ENCODE results near the gene GLRA2.

Gene GLRA2

DNA sequence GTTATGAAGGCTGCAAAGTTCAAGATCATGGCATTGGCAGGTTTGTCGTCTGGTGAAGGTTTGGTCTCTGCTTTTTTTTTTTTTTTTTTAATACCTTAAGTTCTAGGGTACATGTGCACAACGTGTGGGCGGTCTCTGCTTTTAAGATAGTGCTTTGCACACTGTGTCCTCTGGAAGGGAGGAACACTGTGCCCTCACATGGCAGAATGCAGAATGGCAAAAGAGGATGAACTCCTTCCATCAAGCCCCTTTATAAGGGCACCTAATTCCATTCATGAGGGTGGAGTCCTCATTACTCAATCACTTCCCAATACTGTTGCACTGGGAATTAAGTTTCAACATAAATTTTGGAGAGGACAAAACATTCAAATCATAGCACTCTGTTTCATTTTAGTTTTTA is 101.4 kb downstream of the GLRA2 start:
- Histone ChIP-seq H3K36me3 (ENCODE audit: insufficient read depth, low read length) (no peaks in the 10 kb centered on the region), H4K20me1 (ENCODE audit: insufficient read depth, low read length) (no peaks in the 10 kb centered on the region), H2AFZ (ENCODE audit: low read depth, low read length) (no peak overlapping the region), H3K9me3 (ENCODE audit: insufficient read depth, low read length, severe bottlenecking) (no peaks in the 10 kb centered on the region), H3K27ac (ENCODE audit: low read length) (no peak overlapping the region), H3K4me3 (ENCODE audit: low read depth in 1 of 2, low read length in 2 of 2) (no peak overlapping the region), H3K79me2 (ENCODE audit: insufficient read depth, low read length) (no peaks in the 10 kb centered on the region), H3K27me3 (ENCODE audit: insufficient read depth, low read length, poor library complexity) (no peaks in the 10 kb centered on the region), H3K9ac (ENCODE audit: low read depth, low read length) (no peak overlapping the region), H3K4me1 (ENCODE audit: insufficient read depth, low read length) (no peaks in the 10 kb centered on the region), H3K4me2 (ENCODE audit: insufficient read depth, low read length) (no peak overlapping the region)
- TF ChIP-seq, protein P1, sequence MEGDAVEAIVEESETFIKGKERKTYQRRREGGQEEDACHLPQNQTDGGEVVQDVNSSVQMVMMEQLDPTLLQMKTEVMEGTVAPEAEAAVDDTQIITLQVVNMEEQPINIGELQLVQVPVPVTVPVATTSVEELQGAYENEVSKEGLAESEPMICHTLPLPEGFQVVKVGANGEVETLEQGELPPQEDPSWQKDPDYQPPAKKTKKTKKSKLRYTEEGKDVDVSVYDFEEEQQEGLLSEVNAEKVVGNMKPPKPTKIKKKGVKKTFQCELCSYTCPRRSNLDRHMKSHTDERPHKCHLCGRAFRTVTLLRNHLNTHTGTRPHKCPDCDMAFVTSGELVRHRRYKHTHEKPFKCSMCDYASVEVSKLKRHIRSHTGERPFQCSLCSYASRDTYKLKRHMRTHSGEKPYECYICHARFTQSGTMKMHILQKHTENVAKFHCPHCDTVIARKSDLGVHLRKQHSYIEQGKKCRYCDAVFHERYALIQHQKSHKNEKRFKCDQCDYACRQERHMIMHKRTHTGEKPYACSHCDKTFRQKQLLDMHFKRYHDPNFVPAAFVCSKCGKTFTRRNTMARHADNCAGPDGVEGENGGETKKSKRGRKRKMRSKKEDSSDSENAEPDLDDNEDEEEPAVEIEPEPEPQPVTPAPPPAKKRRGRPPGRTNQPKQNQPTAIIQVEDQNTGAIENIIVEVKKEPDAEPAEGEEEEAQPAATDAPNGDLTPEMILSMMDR (IDR thresholded peaks at IDR 0.05; ENCODE audit: borderline replicate concordance, extremely low read depth, low read length, poor library complexity, severe bottlenecking): peak; percentile 17
- TF ChIP-seq EZH2 (IDR thresholded peaks at IDR 0.05; ENCODE audit: borderline replicate concordance, low read depth, low read length, severe bottlenecking): no peak
- DNase-seq: no peak
- ATAC-seq (ENCODE audit: insufficient read depth, low read depth): no peak

DNA sequence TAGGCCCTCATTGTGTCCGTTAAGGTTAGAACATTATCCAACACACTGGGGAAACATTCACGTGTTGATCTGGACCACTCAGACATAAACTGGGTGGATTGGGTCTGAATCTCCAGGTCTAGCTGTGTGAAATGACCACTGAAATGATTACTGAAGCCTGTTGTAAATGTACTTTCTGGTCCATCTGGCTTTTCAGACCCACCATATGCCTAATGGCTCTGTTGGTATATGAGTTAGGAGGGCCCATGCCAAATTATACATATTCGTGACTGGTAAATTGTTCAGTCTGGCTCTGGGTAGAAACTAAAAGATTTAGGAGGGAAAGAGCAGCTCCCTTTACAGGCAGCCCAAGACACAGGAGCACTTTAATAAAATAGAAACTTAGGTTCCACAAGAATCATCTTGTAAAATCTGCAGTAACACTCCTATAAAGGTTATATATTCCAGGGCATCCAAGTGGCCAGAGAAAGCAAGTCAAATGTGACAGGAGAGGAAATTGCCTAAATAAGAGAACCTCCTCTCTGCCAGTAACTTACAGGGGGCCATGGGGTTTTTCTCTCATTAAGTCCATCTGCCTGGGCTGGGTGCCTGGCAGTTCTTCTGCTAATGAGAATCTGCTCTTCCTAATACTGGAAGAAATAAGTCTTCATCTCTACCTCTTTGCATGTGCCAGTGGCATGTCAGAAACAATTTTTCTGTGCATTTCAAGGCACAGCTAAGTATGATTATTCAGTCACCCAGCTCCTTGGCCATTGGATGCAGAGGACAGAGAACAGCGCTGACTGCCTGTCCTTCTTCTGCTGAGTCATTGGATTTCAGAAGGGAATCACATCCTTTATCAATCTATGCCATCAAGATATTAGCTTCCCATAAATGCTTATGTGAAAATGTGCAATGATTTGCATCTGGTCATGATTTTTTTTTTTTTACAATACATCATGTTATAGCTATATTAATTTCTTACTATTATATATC is 112.6 kb downstream of the GLRA2 start:
- Histone ChIP-seq H3K4me3 (ENCODE audit: low read depth in 1 of 2, low read length in 2 of 2) (no peak overlapping the region), H2AFZ (ENCODE audit: low read depth, low read length) (no peak overlapping the region), H3K36me3 (ENCODE audit: insufficient read depth, low read length) (no peaks in the 10 kb centered on the region), H3K9me3 (ENCODE audit: insufficient read depth, low read length, severe bottlenecking) (no peaks in the 10 kb centered on the region), H3K27me3 (ENCODE audit: insufficient read depth, low read length, poor library complexity) (no peaks in the 10 kb centered on the region), H3K9ac (ENCODE audit: low read depth, low read length) (no peak overlapping the region), H3K4me2 (ENCODE audit: insufficient read depth, low read length) (no peak overlapping the region), H3K79me2 (ENCODE audit: insufficient read depth, low read length) (no peaks in the 10 kb centered on the region), H4K20me1 (ENCODE audit: insufficient read depth, low read length) (no peaks in the 10 kb centered on the region), H3K27ac (ENCODE audit: low read length) (no peak overlapping the region), H3K4me1 (ENCODE audit: insufficient read depth, low read length) (no peaks in the 10 kb centered on the region)
- TF ChIP-seq EZH2 (IDR thresholded peaks at IDR 0.05; ENCODE audit: borderline replicate concordance, low read depth, low read length, severe bottlenecking): no peak
- TF ChIP-seq, protein P1 (IDR thresholded peaks at IDR 0.05; ENCODE audit: borderline replicate concordance, extremely low read depth, low read length, poor library complexity, severe bottlenecking): no peak
- ATAC-seq (ENCODE audit: insufficient read depth, low read depth) (no peak), DNase-seq (no peak)

DNA sequence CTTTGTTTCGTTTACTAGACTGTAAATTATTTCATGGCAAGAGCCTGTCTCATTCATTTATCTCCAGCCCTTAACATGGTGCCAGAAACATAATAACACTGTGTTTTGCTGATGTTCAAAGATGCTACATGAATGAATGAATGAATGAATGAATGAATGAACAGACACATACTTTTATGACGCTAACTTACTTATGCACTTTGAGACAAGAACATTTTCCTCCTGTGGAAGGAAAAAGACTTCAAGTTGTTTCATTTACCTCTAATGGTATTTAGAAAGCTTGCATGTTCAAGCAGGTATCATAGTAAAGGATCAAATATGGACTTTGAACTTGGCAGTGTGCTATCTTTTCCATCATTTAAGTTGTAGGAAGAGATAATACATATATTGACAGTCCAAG is 131.6 kb downstream of the GLRA2 start:
- Histone ChIP-seq H3K4me3 (ENCODE audit: low read depth in 1 of 2, low read length in 2 of 2) (no peak overlapping the region), H3K36me3 (ENCODE audit: insufficient read depth, low read length) (no peaks in the 10 kb centered on the region), H2AFZ (ENCODE audit: low read depth, low read length) (no peak overlapping the region), H3K79me2 (ENCODE audit: insufficient read depth, low read length) (no peaks in the 10 kb centered on the region), H3K27me3 (ENCODE audit: insufficient read depth, low read length, poor library complexity) (no peaks in the 10 kb centered on the region), H3K9me3 (ENCODE audit: insufficient read depth, low read length, severe bottlenecking) (no peaks in the 10 kb centered on the region), H3K27ac (ENCODE audit: low read length) (no peak overlapping the region), H3K9ac (ENCODE audit: low read depth, low read length) (no peak overlapping the region), H3K4me1 (ENCODE audit: insufficient read depth, low read length) (no peaks in the 10 kb centered on the region), H4K20me1 (ENCODE audit: insufficient read depth, low read length) (no peaks in the 10 kb centered on the region), H3K4me2 (ENCODE audit: insufficient read depth, low read length) (no peak overlapping the region)
- DNase-seq (no peak), ATAC-seq (ENCODE audit: insufficient read depth, low read depth) (no peak)
- TF ChIP-seq EZH2 (IDR thresholded peaks at IDR 0.05; ENCODE audit: borderline replicate concordance, low read depth, low read length, severe bottlenecking): no peak
- TF ChIP-seq, protein P1 (IDR thresholded peaks at IDR 0.05; ENCODE audit: borderline replicate concordance, extremely low read depth, low read length, poor library complexity, severe bottlenecking): no peak
